HUES48 (cell line): Measurements from ENCODE around the gene GUCY1A1.

ENCODE experiments used
- H3K27ac ChIP-seq: one replicate; pipeline ENCODE4 v1.7.0; 2013; ENCODE audit warnings: low read depth, low read length, inconsistent platforms
- H3K27me3 ChIP-seq: 2 replicates; pipeline ENCODE4 v1.6.1; 2013; ENCODE audit warnings: mild to moderate bottlenecking, low read length; ENCODE audit not compliant: control insufficient read depth, insufficient read depth
- H3K36me3 ChIP-seq: 2 replicates; pipeline ENCODE4 v1.6.1; 2013; ENCODE audit warnings: low read length; ENCODE audit not compliant: control insufficient read depth, insufficient read depth
- H3K4me1 ChIP-seq: 2 replicates; pipeline ENCODE4 v1.6.1; 2013; ENCODE audit warnings: mild to moderate bottlenecking, low read length; ENCODE audit not compliant: control insufficient read depth, insufficient read depth
- H3K4me3 ChIP-seq: 2 replicates; pipeline ENCODE4 v1.5.1; 2013; ENCODE audit warnings: mild to moderate bottlenecking, low read depth, low read length
- H3K9ac ChIP-seq: 2 replicates; pipeline ENCODE4 v1.6.1; 2013; ENCODE audit warnings: mild to moderate bottlenecking, low read depth, low read length, moderate library complexity
- H3K9me3 ChIP-seq: 2 replicates; pipeline ENCODE4 v1.6.1; 2013; ENCODE audit warnings: low read length; ENCODE audit not compliant: control insufficient read depth, insufficient read depth

GUCY1A1 gene, protein sequence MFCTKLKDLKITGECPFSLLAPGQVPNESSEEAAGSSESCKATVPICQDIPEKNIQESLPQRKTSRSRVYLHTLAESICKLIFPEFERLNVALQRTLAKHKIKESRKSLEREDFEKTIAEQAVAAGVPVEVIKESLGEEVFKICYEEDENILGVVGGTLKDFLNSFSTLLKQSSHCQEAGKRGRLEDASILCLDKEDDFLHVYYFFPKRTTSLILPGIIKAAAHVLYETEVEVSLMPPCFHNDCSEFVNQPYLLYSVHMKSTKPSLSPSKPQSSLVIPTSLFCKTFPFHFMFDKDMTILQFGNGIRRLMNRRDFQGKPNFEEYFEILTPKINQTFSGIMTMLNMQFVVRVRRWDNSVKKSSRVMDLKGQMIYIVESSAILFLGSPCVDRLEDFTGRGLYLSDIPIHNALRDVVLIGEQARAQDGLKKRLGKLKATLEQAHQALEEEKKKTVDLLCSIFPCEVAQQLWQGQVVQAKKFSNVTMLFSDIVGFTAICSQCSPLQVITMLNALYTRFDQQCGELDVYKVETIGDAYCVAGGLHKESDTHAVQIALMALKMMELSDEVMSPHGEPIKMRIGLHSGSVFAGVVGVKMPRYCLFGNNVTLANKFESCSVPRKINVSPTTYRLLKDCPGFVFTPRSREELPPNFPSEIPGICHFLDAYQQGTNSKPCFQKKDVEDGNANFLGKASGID

GRCh38 chr4:155666344-155667221, at the start of gene GUCY1A1:
TSS of gene GUCY1A1 (plus strand) at chr4:155666848. CDS start at chr4:155696868, 30,020 bp downstream.
- Histone ChIP-seq H3K27ac (no peak within 1 kb of the TSS), H3K9me3 (no peaks in the 10 kb centered on the region), H3K9ac (no peak within 1 kb of the TSS), H3K36me3 (no peaks in the 10 kb centered on the region), H3K27me3 (peaks cover 86% of the 10 kb centered on the region), H3K4me3 (peak within 1 kb of the TSS; percentile 56), H3K4me1 (peaks cover 14% of the 10 kb centered on the region; the same call in 1 of the 2 replicates)

GRCh38 chr4:155617296-155617695, 49.4 kb upstream of the GUCY1A1 start:
- Histone ChIP-seq H3K36me3 (no peaks in the 10 kb centered on the region), H3K4me3 (no peak overlapping the region), H3K9me3 (no peaks in the 10 kb centered on the region), H3K9ac (no peak overlapping the region), H3K4me1 (no peaks in the 10 kb centered on the region), H3K27me3 (no peaks in the 10 kb centered on the region), H3K27ac (no peak overlapping the region)

DNA sequence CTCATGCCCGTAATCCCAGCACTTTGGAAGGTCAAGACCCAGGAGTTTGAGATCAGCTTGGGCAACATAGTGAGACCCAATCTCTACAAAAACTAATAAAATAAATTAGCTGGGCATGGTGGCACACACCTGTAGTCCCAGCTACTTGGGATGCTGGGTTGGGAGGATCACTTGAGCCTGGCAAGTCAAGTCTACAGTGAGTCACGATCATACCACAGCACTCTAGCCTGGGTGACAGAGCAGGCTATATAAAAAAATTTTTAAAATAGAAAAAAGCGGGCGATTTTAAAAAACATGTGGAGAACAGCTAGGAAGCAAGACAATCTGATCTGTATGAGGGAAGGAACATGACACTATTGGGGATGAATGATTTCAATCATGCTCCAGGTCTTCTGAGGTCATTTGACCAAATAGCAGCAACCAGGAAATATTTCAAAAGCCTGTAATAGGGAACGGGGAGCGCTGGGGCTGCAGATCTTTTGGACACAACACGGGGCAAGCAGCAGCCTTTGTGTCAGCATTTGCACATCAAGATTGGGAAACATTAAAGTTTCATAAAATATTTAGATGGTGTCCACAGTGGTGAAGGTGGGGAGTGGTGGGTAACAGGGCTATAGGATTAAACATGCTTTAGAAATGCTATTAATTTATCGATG, 48.3 kb upstream of the GUCY1A1 start:
- H3K4me1 ChIP-seq = no peaks in the 10 kb centered on the region
- H3K27ac ChIP-seq = no peak overlapping the region
- H3K36me3 ChIP-seq = no peaks in the 10 kb centered on the region

DNA sequence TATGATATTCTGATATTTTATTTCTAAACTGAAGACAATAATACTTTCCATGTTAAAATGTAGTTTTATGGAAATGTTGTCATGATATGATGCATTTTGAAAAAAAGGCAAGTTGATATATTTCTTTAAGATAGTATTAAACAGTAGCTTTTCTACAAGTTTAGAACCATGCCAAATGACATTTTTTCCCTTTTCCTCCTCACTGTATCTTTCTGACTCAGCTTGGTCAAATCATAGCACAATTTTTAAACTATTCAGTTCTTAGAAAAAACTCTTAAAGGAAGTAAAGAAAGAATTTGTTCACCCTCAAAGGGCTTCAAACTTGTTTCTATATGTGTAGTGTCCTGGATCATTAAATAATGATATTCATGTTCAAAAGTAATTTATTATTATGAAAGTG, 46.0 kb upstream of the GUCY1A1 start:
- H3K9ac ChIP-seq = no peak overlapping the region
- H3K4me1 ChIP-seq = no peaks in the 10 kb centered on the region
- no peaks in the 10 kb centered on the region for H3K27me3 ChIP-seq
- no peaks in the 10 kb centered on the region for H3K36me3 ChIP-seq
- H3K4me3 ChIP-seq = no peak overlapping the region
- H3K9me3 ChIP-seq = no peaks in the 10 kb centered on the region
- no peak overlapping the region for H3K27ac ChIP-seq

More for the DNA sequence above, 48.3 kb upstream of the GUCY1A1 start:
- H3K27me3 ChIP-seq = no peaks in the 10 kb centered on the region
- no peak overlapping the region for H3K9ac ChIP-seq
- no peaks in the 10 kb centered on the region for H3K9me3 ChIP-seq
- no peak overlapping the region for H3K4me3 ChIP-seq

DNA sequence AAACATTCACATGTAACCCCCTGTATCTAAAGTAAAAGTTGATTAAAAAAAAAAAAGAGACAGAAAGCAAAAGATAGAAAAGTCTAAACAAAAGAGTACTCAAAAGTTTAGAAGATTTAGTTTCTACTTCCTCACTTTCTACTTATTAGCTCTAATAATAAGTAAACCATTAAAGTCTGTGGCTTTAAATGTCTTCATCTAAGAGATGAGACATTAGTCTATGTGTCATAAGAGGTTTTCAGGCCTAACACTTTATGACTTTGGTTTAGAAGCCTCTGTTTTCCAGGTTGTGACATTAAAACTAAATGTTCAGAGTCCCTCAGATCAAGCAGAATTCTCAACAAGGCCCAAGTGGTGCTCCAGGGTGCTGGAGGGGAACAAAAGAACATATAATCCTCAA, 42.2 kb upstream of the GUCY1A1 start:
- H3K27ac ChIP-seq = no peak overlapping the region
- no peaks in the 10 kb centered on the region for H3K4me1 ChIP-seq
- H3K27me3 ChIP-seq = no peaks in the 10 kb centered on the region
- no peaks in the 10 kb centered on the region for H3K9me3 ChIP-seq
- H3K36me3 ChIP-seq = no peaks in the 10 kb centered on the region
- no peak overlapping the region for H3K9ac ChIP-seq
- no peak overlapping the region for H3K4me3 ChIP-seq

- Histone ChIP-seq H3K9ac (no peak overlapping the region), H3K9me3 (no peaks in the 10 kb centered on the region), H3K27me3 (no peaks in the 10 kb centered on the region), H3K36me3 (no peaks in the 10 kb centered on the region), H3K4me3 (no peak overlapping the region), H3K27ac (no peak overlapping the region), H3K4me1 (no peaks in the 10 kb centered on the region)
These were observed 40.1 kb upstream of the GUCY1A1 start for GRCh38 chr4:155626561-155626960.

GRCh38 chr4:155629183-155629825, 37.3 kb upstream of the GUCY1A1 start:
- no peaks in the 10 kb centered on the region for H3K27me3 ChIP-seq
- H3K27ac ChIP-seq = no peak overlapping the region
- no peak overlapping the region for H3K4me3 ChIP-seq
- H3K36me3 ChIP-seq = no peaks in the 10 kb centered on the region
- no peaks in the 10 kb centered on the region for H3K9me3 ChIP-seq
- H3K9ac ChIP-seq = no peak overlapping the region
- no peaks in the 10 kb centered on the region for H3K4me1 ChIP-seq

- Histone ChIP-seq H3K4me3 (no peak overlapping the region), H3K9ac (no peak overlapping the region), H3K4me1 (no peaks in the 10 kb centered on the region), H3K27me3 (no peaks in the 10 kb centered on the region), H3K27ac (no peak overlapping the region), H3K36me3 (no peaks in the 10 kb centered on the region), H3K9me3 (no peaks in the 10 kb centered on the region)
These were observed 36.7 kb upstream of the GUCY1A1 start for GRCh38 chr4:155629956-155630355.

DNA sequence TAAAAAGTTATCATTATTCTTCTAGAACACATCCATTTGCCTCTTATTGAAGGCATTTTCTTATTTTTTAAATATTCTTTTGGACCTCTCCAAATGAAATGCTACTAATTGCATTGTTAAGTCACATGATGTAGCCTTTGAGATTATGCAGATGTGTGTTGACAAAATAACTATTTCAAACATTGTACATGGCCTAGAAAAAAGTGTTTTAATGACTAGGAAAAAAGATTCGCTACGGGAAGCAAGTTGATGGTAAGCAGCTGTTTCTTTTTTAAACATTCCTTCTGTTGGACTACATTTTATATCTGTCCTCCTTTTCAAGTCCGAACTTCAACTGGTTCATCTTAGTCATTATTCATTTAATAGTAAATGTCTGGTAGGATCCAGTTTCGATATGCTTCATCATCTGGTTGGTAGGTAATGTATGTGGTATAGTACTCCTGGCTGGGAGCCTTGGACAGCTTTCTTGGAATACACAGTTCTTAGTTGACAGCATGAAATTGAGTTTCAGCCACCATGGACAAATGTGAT, 34.3 kb upstream of the GUCY1A1 start:
- Histone ChIP-seq H3K9ac (no peak overlapping the region), H3K27ac (no peak overlapping the region), H3K4me1 (no peaks in the 10 kb centered on the region), H3K4me3 (no peak overlapping the region), H3K27me3 (no peaks in the 10 kb centered on the region), H3K9me3 (no peaks in the 10 kb centered on the region), H3K36me3 (no peaks in the 10 kb centered on the region)
